COR-L47 (cell line): ENCODE data around the gene ENTPD8.
"Not testable (repeated sequence)": the region's sequence is repeated elsewhere in the genome, so short reads cannot be mapped to it uniquely, and the experiment has no call there.

Experiments
- DNase-seq: peaks from one replicate; lab custom pipeline; 2025; lab: John Stamatoyannopoulos, UW

The ENTPD8 gene

GRCh38 chr9:137476856-137477255 lies 35.7 kb upstream of the ENTPD8 start:
- no peak for DNase-seq

GRCh38 chr9:137475666-137476065 lies 34.5 kb upstream of the ENTPD8 start:
- DNase-seq = no peak

- no peak for DNase-seq
Measured at GRCh38 chr9:137474271-137474670, 33.1 kb upstream of the ENTPD8 start.

- no peak for DNase-seq
Measured at GRCh38 chr9:137470785-137471184, 29.6 kb upstream of the ENTPD8 start.

- no peak for DNase-seq
Measured at GRCh38 chr9:137467896-137468295, 26.7 kb upstream of the ENTPD8 start.

GRCh38 chr9:137467161-137467581 lies 26.0 kb upstream of the ENTPD8 start:
- DNase-seq = no peak

GRCh38 chr9:137466389-137467085 lies 25.4 kb upstream of the ENTPD8 start:
- not testable (repeated sequence) for DNase-seq

- DNase-seq = no peak
Measured at GRCh38 chr9:137465720-137466388, 24.7 kb upstream of the ENTPD8 start.

- DNase-seq = no peak
Measured at GRCh38 chr9:137465000-137465719, 24.0 kb upstream of the ENTPD8 start.

GRCh38 chr9:137464291-137464999 lies 23.3 kb upstream of the ENTPD8 start:
- DNase-seq = no peak

GRCh38 chr9:137463931-137464290 lies 22.8 kb upstream of the ENTPD8 start:
- no peak for DNase-seq

- no peak for DNase-seq
Measured at GRCh38 chr9:137462986-137463930, 22.1 kb upstream of the ENTPD8 start.

- no peak for DNase-seq
Measured at GRCh38 chr9:137462396-137462985, 21.3 kb upstream of the ENTPD8 start.

- no peak for DNase-seq
Measured at GRCh38 chr9:137461663-137462395, 20.7 kb upstream of the ENTPD8 start.

- no peak for DNase-seq
Measured at GRCh38 chr9:137461316-137461662, 20.1 kb upstream of the ENTPD8 start.

- DNase-seq = no peak
Measured at GRCh38 chr9:137460363-137461315, 19.5 kb upstream of the ENTPD8 start.

GRCh38 chr9:137459601-137460362 lies 18.6 kb upstream of the ENTPD8 start:
- no peak for DNase-seq

GRCh38 chr9:137459152-137459600 lies 18.0 kb upstream of the ENTPD8 start, which contains the start of gene NSMF:
Gene NSMF (minus strand): TSS chr9:137459334. CDS start chr9:137459102, 232 bp downstream.
- DNase-seq = peak; percentile 93
